GM10248 (cell line): ENCODE results near the gene SPAG16.
A peak's percentile ranks its signal among the peaks of the same experiment; 100 is the strongest.

Source experiments
- CTCF ChIA-PET: fragments of 300-600 bp; sonication (Branson Sonifier 250); formaldehyde crosslinking; extraction: SDS; loops from one replicate; lab custom pipeline; 2021; ENCODE audit warnings: antibody characterized with exemption; lab: Yijun Ruan, JAX
- POLR2A ChIA-PET: fragments of 350-650 bp; sonication (Branson Sonifier 250); formaldehyde crosslinking; extraction: SDS; loops from one replicate; lab custom pipeline; 2020; ENCODE audit warnings: antibody characterized with exemption; lab: Yijun Ruan, JAX
- DNase-seq: peaks from one replicate; pipeline ENCODE4 v3.0.0; 2012; ENCODE audit errors: extremely low spot score
- TF ChIP-seq, protein P1 (sequence below): IDR thresholded peaks from 2 replicates; pipeline ENCODE4 v1.5.1; 2012; ENCODE audit warnings: mild to moderate bottlenecking, low read depth; ENCODE audit errors: extremely low read depth, missing control alignments, control extremely low read depth

Gene SPAG16

DNA sequence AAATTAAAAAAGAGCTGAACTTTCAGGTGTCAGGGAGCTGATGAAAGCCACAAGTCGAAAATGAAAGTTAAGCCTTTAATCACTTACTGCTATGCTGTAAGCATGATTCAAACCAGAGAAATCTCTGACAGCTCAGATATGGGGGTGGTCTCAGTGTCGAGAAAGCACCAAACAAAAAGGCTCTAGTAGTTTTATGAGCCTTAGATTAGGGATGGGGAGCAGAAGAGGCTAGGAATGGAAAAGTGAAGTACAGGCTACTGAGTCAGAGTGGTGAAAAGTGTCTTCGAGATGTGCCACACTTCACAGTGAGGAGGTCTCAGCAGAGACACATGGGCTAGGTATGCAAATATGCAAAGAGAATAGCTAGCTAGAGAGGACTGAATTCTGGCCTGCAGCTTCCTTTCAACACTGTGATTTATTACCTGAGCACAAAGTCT lies 482.2 kb downstream of the SPAG16 start:
- TF ChIP-seq, protein P1, sequence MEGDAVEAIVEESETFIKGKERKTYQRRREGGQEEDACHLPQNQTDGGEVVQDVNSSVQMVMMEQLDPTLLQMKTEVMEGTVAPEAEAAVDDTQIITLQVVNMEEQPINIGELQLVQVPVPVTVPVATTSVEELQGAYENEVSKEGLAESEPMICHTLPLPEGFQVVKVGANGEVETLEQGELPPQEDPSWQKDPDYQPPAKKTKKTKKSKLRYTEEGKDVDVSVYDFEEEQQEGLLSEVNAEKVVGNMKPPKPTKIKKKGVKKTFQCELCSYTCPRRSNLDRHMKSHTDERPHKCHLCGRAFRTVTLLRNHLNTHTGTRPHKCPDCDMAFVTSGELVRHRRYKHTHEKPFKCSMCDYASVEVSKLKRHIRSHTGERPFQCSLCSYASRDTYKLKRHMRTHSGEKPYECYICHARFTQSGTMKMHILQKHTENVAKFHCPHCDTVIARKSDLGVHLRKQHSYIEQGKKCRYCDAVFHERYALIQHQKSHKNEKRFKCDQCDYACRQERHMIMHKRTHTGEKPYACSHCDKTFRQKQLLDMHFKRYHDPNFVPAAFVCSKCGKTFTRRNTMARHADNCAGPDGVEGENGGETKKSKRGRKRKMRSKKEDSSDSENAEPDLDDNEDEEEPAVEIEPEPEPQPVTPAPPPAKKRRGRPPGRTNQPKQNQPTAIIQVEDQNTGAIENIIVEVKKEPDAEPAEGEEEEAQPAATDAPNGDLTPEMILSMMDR = no peak
- CTCF ChIA-PET = interaction anchor here (1.4 to 1.6 kb wide), 4 partner anchors 10 to 520 kb away, joined by 3 to 6 read pairs (median 4); no protein-coding TSS in a partner anchor
- DNase-seq = peak; percentile 60
- POLR2A ChIA-PET = interaction anchor here (0.6 kb wide), 1 partner anchor 49 kb away, joined by 7 read pairs; no protein-coding TSS in a partner anchor

DNA sequence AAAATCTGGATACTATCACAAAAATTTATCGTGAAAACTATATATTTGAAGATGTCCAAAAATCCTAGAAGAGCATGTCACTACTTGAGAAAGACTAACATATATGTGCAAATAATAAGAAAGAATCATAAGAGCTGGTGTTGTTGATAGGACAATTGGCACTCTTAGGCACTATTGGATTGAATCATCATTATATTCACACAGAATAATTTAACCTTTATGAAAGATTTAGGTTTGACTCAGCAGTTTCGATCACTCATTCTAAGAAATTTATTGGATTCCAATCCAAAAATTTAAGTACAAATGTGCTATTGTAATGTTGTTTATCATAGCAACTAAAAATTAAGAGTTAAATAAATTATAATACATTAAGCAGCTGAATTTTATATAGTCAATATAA lies 503.6 kb downstream of the SPAG16 start:
- TF ChIP-seq, protein P1 = no peak
- no peak for DNase-seq
- ChIA-PET POLR2A (no interaction called here), CTCF (no interaction called here)

DNA sequence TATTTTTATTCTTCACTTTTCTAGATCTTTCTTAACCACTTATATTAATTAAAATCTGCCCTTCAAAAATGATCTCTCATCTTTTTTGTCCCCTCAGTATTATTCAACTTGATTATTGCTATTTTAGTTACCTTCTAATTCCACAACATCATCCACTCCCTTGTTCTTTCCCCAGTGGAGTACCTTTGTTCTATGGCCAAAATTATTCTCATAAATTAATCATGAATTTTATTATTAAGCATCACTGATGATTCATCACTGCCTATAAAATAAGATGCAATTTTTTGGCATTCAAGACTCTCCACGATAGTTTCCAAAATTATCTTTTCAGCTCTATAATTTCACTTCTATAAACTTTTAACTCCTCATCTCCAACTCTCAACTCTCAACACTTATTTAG lies 505.7 kb downstream of the SPAG16 start:
- TF ChIP-seq, protein P1 = no peak
- no peak for DNase-seq
- CTCF ChIA-PET = interaction anchor here (1.5 kb wide), 1 partner anchor 9 kb away, joined by 4 read pairs; no protein-coding TSS in a partner anchor
- POLR2A ChIA-PET = no interaction called here

DNA sequence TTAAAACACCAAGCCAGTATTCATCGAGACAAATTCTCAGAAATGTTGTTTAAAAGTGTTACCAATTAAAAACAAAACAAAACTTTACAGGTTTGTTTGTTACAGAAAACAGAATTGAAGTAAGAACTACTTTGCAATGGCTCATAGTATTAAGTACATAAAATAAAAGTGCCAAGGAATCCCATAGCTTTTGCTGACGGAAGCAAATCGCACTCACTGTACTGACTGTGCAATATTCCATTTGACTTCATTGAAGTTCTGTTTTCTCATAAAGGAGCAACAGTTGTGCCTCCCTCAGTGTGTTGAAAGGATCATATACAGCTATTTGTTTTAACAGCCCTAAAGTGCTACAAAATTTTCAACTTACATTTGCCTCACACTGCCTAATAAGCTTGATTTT lies 507.8 kb downstream of the SPAG16 start:
- DNase-seq = no peak
- ChIA-PET POLR2A (no interaction called here), CTCF (interaction anchor here (1.0 to 1.7 kb wide), 3 partner anchors 10 to 17 kb away, joined by 3 to 4 read pairs (median 3); no protein-coding TSS in a partner anchor)
- TF ChIP-seq, protein P1 = no peak

- CTCF ChIA-PET = interaction anchor here (0.9 kb wide), 1 partner anchor 384 kb away, joined by 3 read pairs; no protein-coding TSS in a partner anchor
- TF ChIP-seq, protein P1 = peak; percentile 33
- POLR2A ChIA-PET = no interaction called here
- DNase-seq = no peak
These were observed 522.0 kb downstream of the SPAG16 start for GRCh38 chr2:213806125-213806726.

DNA sequence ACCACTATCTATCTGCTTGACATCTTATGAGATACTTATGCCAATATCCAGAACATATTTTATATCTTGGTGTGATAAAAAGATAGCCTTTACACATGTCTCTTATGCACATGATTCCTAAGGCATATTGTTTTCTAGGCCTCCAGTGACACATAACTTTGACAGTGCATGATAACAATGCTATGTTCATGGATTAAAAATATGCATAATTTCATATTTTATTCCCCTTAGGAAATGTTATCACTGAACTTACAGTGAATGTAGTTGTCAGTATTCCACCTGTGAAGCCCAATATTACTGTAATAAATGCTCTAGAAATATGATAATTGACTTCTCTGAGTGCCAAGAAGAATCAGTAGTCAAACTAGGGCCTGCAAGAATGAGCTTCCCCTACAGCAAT lies 532.3 kb downstream of the SPAG16 start:
- POLR2A ChIA-PET = no interaction called here
- TF ChIP-seq, protein P1 = no peak

More for the DNA sequence above, 532.3 kb downstream of the SPAG16 start:
- CTCF ChIA-PET = interaction anchor here (1.0 kb wide), 1 partner anchor 12 kb away, joined by 3 read pairs; no protein-coding TSS in a partner anchor
- no peak for DNase-seq
